HEK293 (cell line): Measurements from ENCODE around the gene IL23R.

ENCODE experiments used
- CTCF ChIA-PET: fragments of 350-600 bp; formaldehyde crosslinking; extraction: SDS; loops from one replicate; lab custom pipeline; 2021; ENCODE audit warnings: antibody characterized with exemption; lab: Yijun Ruan, JAX
- POLR2A ChIA-PET: fragments of 300-600 bp; formaldehyde crosslinking; extraction: SDS; loops from one replicate; lab custom pipeline; 2020; ENCODE audit warnings: antibody characterized with exemption, inconsistent platforms; lab: Yijun Ruan, JAX
- H3K27ac ChIP-seq: fragments of 200-500 bp; sonication (Bioruptor generic); 2 replicates; pipeline ENCODE4 v1.5.1; 2014; ENCODE audit warnings: low read depth, low read length, control low read depth, inconsistent platforms; ENCODE audit errors: extremely low read depth
- H3K36me3 ChIP-seq, 2 experiments: fragments of 200-500 bp in 1 of 2; sonication (Bioruptor generic) in 1 of 2; 1 replicate in 1 of 2; 2 replicates in 1 of 2; pipeline ENCODE4 v1.5.1; 2014 to 2017; ENCODE audit warnings: inconsistent platforms in 2 of 2, low read length in 2 of 2; ENCODE audit not compliant: control insufficient read depth in 2 of 2, insufficient read depth in 1 of 2
- H3K4me1 ChIP-seq: fragments of 200-500 bp; sonication (Bioruptor generic); 2 replicates; pipeline ENCODE4 v1.5.1; 2014; ENCODE audit warnings: mild to moderate bottlenecking, low read length, inconsistent platforms; ENCODE audit not compliant: control insufficient read depth, insufficient read depth
- H3K4me3 ChIP-seq: 2 replicates; pipeline ENCODE4 v1.5.1; 2011; ENCODE audit warnings: low read depth, mild to moderate bottlenecking, control low read depth, low read length, moderate library complexity
- H3K9me3 ChIP-seq: fragments of 200-500 bp; sonication (Bioruptor generic); 2 replicates; pipeline ENCODE4 v1.5.1; 2014; ENCODE audit warnings: low read depth, low read length, inconsistent platforms; ENCODE audit not compliant: control insufficient read depth, insufficient read depth
- GFI1B ChIP-seq: fragments of 450-650 bp; formaldehyde crosslinking; IDR thresholded peaks from 2 replicates; pipeline ENCODE4 v1.5.1; 2016; ENCODE audit warnings: missing biosample characterization, missing genetic modification characterization
- PRDM4 ChIP-seq: fragments of 450-650 bp; formaldehyde crosslinking; IDR thresholded peaks from 2 replicates; pipeline ENCODE4 v1.5.1; 2017; ENCODE audit warnings: missing biosample characterization, missing genetic modification characterization
- SALL2 ChIP-seq: fragments of 450-650 bp; formaldehyde crosslinking; IDR thresholded peaks from 2 replicates; pipeline ENCODE4 v1.5.0; 2017; ENCODE audit warnings: missing biosample characterization, mild to moderate bottlenecking, missing genetic modification characterization, borderline replicate concordance
- SCRT2 ChIP-seq: fragments of 450-650 bp; formaldehyde crosslinking; IDR thresholded peaks from 2 replicates; pipeline ENCODE4 v1.5.1; 2016; ENCODE audit warnings: missing biosample characterization, missing genetic modification characterization
- ZBTB1 ChIP-seq: fragments of 450-650 bp; formaldehyde crosslinking; IDR thresholded peaks from 2 replicates; pipeline ENCODE4 v1.5.1; 2016; ENCODE audit warnings: missing biosample characterization, missing genetic modification characterization
- ZBTB11 ChIP-seq: fragments of 450-650 bp; formaldehyde crosslinking; conservative IDR thresholded peaks from 2 replicates; pipeline ENCODE4 v1.5.1; 2016; ENCODE audit warnings: low read depth, missing biosample characterization, missing genetic modification characterization
- ZBTB26 ChIP-seq: fragments of 450-650 bp; formaldehyde crosslinking; optimal IDR thresholded peaks from 2 replicates; pipeline ENCODE3; 2016; ENCODE audit warnings: missing biosample characterization, mild to moderate bottlenecking, missing genetic modification characterization
- ZFP41 ChIP-seq: fragments of 450-650 bp; formaldehyde crosslinking; IDR thresholded peaks from 2 replicates; pipeline ENCODE4 v1.5.1; 2016; ENCODE audit warnings: missing biosample characterization, missing genetic modification characterization, borderline replicate concordance
- ZNF112 ChIP-seq: fragments of 450-650 bp; formaldehyde crosslinking; IDR thresholded peaks from 2 replicates; pipeline ENCODE4 v1.5.0; 2017; ENCODE audit warnings: missing biosample characterization, missing genetic modification characterization
- ZNF18 ChIP-seq: fragments of 450-650 bp; formaldehyde crosslinking; IDR thresholded peaks from 2 replicates; pipeline ENCODE4 v1.5.1; 2016; ENCODE audit warnings: missing biosample characterization, missing genetic modification characterization
- ZNF248 ChIP-seq: fragments of 450-650 bp; formaldehyde crosslinking; IDR thresholded peaks from 2 replicates; pipeline ENCODE4 v1.5.1; 2017; ENCODE audit warnings: missing biosample characterization, missing genetic modification characterization
- ZNF266 ChIP-seq: fragments of 450-650 bp; formaldehyde crosslinking; IDR thresholded peaks from 2 replicates; pipeline ENCODE4 v1.5.1; 2016; ENCODE audit warnings: missing biosample characterization, missing genetic modification characterization, low read depth
- ZNF274 ChIP-seq, 2 experiments: fragments of 200-500 bp in 1 of 2; fragments of 450-650 bp in 1 of 2; sonication (Bioruptor generic) in 1 of 2; formaldehyde crosslinking in 1 of 2; IDR thresholded peaks; 2 replicates each; pipeline versions ENCODE4 v1.5.1 to v1.6.1; 2014 to 2016; ENCODE audit warnings: borderline replicate concordance in 1 of 2, inconsistent platforms in 1 of 2, low read length in 1 of 2, missing biosample characterization in 1 of 2, missing genetic modification characterization in 1 of 2
- ZNF404 ChIP-seq: fragments of 450-650 bp; formaldehyde crosslinking; IDR thresholded peaks from 2 replicates; pipeline ENCODE4 v1.5.1; 2017; ENCODE audit warnings: missing biosample characterization, missing genetic modification characterization
- ZNF510 ChIP-seq: fragments of 450-650 bp; formaldehyde crosslinking; IDR thresholded peaks from 2 replicates; pipeline ENCODE4 v1.5.1; 2018; ENCODE audit warnings: mild to moderate bottlenecking, missing genetic modification characterization, missing biosample characterization; ENCODE audit not compliant: insufficient replicate concordance
- ZNF514 ChIP-seq: fragments of 450-650 bp; formaldehyde crosslinking; IDR thresholded peaks from 2 replicates; pipeline ENCODE4 v1.5.1; 2016; ENCODE audit warnings: missing biosample characterization, missing genetic modification characterization
- ZNF544 ChIP-seq: fragments of 450-650 bp; formaldehyde crosslinking; IDR thresholded peaks from 2 replicates; pipeline ENCODE4 v1.5.0; 2017; ENCODE audit warnings: missing biosample characterization, missing genetic modification characterization
- ZNF561 ChIP-seq: fragments of 450-650 bp; IDR thresholded peaks from 2 replicates; pipeline ENCODE4 v1.5.1; 2018; ENCODE audit warnings: missing biosample characterization, missing genetic modification characterization, borderline replicate concordance
- ZNF585B ChIP-seq: fragments of 450-650 bp; formaldehyde crosslinking; IDR thresholded peaks from 2 replicates; pipeline ENCODE4 v1.5.1; 2016; ENCODE audit warnings: missing biosample characterization, missing genetic modification characterization
- ZNF600 ChIP-seq: fragments of 450-650 bp; formaldehyde crosslinking; IDR thresholded peaks from 2 replicates; pipeline ENCODE4 v1.5.1; 2016; ENCODE audit warnings: missing biosample characterization, missing genetic modification characterization
- ZSCAN18 ChIP-seq: fragments of 450-650 bp; formaldehyde crosslinking; IDR thresholded peaks from 2 replicates; pipeline ENCODE4 v1.5.1; 2016; ENCODE audit warnings: missing biosample characterization, missing genetic modification characterization
- ZSCAN23 ChIP-seq: fragments of 450-650 bp; formaldehyde crosslinking; IDR thresholded peaks from 2 replicates; pipeline ENCODE4 v1.5.1; 2016; ENCODE audit warnings: missing biosample characterization, missing genetic modification characterization

IL23R gene

GRCh38 chr1:67184838-67185421 lies 18.7 kb downstream of the IL23R start (continued):
- TF ChIP-seq ZBTB26 (tag by site-specific recombination) = no peak
- TF ChIP-seq SALL2 (tag by site-specific recombination) = no peak
- no peak for TF ChIP-seq ZNF112 (tag by site-specific recombination)
- TF ChIP-seq ZNF561 (tag by site-specific recombination) = no peak
- TF ChIP-seq ZNF585B (tag by site-specific recombination) = no peak

GRCh38 chr1:67188137-67188536 lies 21.9 kb downstream of the IL23R start:
- CTCF ChIA-PET = interaction anchor here (1.0 kb wide), 1 partner anchor 21 kb away, joined by 5 read pairs; no protein-coding TSS in a partner anchor

GRCh38 chr1:67189953-67190352 lies 23.7 kb downstream of the IL23R start:
- ChIA-PET CTCF (interaction anchor here (0.6 to 1.3 kb wide), 2 partner anchors 24 to 150 kb away, joined by 3 to 4 read pairs; no protein-coding TSS in a partner anchor), POLR2A (interaction anchor here (0.6 kb wide), 1 partner anchor 12 kb away, joined by 3 read pairs; no protein-coding TSS in a partner anchor)
- Histone ChIP-seq H3K9me3 (no peaks in the 10 kb centered on the region), H3K27ac (no peak overlapping the region), H3K4me3 (no peak overlapping the region), H3K4me1 (no peaks in the 10 kb centered on the region), H3K36me3 (no peaks in the 10 kb centered on the region)
- TF ChIP-seq ZFP41 (tag by site-specific recombination) (no peak), ZNF600 (tag by site-specific recombination) (no peak), ZNF274 (IDR thresholded peaks at IDR 0.05; ENCODE audit: low read length) (no peak), ZNF274 (tag by site-specific recombination; IDR thresholded peaks at IDR 0.05; ENCODE audit: borderline replicate concordance) (no peak), PRDM4 (no peak), ZBTB1 (tag by site-specific recombination) (no peak), ZSCAN18 (tag by site-specific recombination) (no peak)

More at GRCh38 chr1:67188137-67188536, 21.9 kb downstream of the IL23R start:
- no peaks in the 10 kb centered on the region for H3K36me3 ChIP-seq
- H3K4me1 ChIP-seq = no peaks in the 10 kb centered on the region
- POLR2A ChIA-PET = no interaction called here
- no peak overlapping the region for H3K4me3 ChIP-seq
- TF ChIP-seq GFI1B (tag by site-specific recombination) (no peak), ZNF248 (tag by site-specific recombination) (no peak), ZNF18 (tag by site-specific recombination) (no peak), ZFP41 (tag by site-specific recombination) (no peak), ZBTB11 (tag by site-specific recombination) (no peak), ZNF514 (tag by site-specific recombination) (no peak), ZNF266 (tag by site-specific recombination) (no peak), ZNF404 (tag by site-specific recombination) (no peak), ZNF510 (tag by site-specific recombination) (no peak), SCRT2 (tag by site-specific recombination) (no peak), ZSCAN23 (tag by site-specific recombination) (no peak), ZNF544 (tag by site-specific recombination) (no peak)
- no peak overlapping the region for H3K27ac ChIP-seq
- H3K9me3 ChIP-seq = no peaks in the 10 kb centered on the region
